ENCODE data around the gene DNAJA3.

DNAJA3 gene

DNA sequence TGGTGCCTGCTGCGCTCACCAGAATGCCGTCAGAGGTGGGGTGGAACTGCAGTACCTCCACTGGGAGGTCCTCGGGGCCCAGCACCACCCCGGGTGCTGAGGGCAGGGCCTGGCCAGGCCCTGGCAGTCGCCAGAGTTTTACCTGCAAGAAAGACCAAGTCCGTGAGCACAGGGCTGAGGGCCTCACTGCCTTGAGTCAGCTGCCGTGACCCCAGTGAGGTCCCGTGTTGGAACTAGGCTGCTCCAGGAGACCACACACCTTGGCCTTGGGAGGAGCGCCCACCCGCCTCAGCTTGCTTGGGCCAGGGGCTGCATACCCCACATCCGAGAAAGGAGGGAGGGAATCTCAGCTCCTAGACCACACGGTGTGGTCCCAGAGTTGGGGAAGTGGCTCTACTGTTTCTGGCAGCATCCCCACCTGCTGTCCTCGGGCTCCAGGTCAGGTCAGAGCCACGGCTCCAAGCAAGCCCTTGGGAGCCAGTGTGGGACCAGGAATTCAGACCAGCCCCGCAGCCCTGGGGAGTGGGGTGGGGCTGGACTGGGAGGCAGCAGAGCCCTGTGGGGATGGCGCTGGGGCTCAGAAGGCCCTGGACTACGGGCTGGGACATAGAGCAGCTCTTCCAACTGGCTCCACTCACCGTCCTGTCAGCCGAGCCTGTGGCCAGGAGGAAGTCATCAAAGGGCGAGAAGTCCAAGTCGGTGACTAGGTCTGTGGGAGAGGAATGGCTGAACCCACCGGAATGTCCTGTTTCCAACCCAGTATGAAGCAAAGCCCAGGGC lies 17.9 kb upstream of the DNAJA3 start:
- DNase-seq, result no peak

DNA sequence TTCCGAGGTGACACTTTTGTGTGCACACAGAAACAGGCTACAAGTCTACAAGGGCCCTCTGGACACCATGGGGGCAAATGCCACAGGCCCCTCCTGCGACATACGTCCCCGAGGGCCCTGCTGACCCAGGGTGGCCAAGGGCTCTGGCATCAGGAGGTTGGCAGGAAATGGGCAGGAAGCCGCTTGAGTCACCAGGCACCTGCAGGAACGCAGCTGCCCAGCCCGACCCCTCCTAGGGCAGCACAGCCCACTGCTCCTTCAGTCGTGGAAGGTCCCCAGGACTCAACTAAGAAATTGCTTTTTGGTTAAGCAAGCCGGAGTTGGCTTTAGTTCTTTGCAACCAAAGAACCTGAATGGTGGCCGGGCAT lies 17.4 kb upstream of the DNAJA3 start:
- DNase-seq, result no peak

DNA sequence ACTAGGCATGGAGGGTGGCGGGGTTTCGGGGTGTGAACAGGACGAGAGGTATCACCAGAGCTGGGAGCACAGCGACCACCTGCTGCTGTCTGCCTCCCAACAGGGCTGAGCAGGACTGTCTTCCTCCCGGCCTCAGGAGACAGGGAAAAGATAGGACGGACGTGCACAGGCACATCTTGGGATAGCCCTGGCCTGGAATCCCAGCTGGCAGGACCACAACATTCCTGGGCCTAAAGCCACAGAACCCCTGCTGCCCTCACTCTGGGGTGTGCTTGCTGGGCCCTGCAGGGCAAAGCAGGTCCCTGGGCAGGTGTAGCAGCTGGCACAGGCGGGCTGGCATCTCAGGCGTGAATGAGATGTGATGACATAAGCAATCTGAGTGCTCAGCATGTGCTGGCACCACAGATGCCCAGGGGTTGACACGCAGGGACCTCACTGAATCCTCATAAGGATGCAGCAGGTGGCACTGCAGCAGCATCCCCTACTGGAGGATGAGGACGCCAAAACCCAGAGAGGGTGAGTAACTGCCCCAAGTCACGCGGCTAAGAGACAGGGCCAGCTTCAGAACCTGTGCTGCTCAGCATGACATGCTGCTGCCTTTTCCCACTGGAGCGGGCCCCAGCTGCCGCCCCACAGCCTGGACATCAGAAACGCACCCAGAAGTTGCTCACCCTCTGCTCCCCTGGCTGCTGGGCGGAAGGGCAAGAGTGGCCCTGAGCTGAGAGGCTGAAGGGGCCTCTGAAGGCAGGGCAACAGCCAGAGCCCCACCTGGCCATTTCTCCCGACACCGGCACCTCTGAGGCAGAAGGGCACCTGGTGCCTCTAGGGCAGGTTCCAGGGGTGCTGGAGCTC lies 16.4 kb upstream of the DNAJA3 start:
- DNase-seq, result peak in 1 of 2 experiments; percentile 33

DNA sequence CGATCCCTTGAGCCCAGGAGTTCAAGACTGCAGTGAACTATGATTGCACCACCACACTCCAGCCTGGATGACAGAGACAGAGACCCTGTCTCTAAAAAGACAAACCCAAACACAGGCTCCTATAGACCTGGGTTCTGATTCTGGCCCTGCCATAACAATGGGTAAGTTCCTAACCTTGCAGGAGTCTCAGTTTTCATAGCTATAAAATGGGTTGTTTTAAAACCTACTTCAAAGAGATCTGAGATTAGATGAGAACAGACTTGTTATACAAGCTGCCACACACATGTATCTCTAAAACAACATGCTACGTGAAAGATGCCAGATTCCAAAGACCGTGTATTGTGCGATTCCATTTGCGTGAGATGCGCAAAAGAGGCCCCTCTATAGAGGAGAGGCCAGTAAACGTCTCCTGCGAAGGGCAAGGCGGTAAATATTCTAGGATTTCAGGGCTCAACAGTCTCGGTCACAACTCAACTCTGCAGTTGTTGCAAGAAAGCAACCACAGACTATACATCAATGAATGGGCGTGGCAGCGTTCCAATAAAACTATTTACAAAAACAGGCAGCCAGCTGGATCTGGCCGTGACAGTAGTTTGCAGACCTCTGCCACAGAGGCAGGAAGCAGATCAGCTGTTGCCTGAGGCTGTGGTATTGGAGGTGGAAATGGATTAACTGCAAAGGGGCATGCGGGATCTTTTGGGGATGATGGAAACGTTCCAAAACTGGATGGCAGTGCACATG lies 15.2 kb upstream of the DNAJA3 start:
- peak in 1 of 2 experiments; percentile 29 for DNase-seq

DNA sequence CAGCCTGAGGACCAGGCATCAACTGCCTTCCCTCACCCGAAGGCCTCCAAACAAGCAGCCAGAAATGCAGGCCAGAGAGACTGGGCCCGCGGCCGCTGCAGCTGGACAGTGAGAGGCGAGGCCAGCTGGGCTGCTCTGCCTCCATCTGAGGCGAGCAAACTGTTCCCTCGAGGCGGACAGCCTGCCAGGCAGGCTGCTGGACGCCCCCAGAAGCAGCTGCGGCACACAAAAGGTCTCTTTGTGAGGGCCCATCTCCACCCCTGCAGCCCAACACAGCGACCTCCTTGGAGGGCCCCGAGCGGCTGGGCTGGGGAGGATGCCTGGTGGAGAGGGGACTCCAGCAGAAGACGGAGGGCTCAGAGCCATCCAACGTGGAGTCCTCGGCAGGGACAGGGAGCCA lies 14.0 kb upstream of the DNAJA3 start:
- no peak for DNase-seq

DNA sequence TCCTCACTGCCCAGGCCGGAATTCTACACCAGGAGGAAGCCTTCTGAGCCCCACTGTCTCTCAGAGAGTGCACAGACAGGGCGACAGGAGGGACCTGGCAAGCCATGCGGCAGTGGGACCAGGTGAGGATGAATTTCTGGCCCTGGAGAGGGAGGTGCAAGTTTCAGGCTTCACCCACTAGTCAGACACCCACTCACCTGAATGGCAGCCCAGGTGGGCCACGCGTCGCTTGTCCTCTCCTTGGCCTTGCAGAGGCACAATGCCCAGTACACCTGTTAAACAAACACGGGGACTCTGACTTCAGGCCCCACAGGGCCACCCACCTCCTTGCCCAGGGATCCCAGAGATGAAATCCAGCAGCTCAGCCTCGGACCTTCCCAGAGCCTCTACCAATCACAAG lies 13.5 kb upstream of the DNAJA3 start:
- DNase-seq, result no peak

DNA sequence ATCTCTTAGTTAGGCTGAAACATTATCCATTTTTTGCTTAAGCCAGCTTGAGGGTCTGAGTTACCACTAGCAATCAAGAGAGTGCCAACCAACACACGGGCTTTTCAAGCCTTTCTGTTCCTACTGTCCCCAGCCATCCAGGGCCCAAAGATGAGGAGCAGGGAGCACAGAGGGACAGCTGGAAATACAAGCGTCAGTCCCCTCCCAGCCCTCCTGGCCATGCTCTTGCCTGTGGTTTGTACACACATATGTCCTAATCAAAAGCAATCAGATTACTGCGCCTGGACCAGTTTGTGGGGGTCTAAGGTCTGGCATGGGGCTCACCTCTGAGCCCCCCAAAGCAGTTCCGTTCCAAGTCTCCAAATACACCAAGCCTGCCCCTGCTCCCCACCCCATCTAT lies 12.8 kb upstream of the DNAJA3 start:
- no peak for DNase-seq

DNA sequence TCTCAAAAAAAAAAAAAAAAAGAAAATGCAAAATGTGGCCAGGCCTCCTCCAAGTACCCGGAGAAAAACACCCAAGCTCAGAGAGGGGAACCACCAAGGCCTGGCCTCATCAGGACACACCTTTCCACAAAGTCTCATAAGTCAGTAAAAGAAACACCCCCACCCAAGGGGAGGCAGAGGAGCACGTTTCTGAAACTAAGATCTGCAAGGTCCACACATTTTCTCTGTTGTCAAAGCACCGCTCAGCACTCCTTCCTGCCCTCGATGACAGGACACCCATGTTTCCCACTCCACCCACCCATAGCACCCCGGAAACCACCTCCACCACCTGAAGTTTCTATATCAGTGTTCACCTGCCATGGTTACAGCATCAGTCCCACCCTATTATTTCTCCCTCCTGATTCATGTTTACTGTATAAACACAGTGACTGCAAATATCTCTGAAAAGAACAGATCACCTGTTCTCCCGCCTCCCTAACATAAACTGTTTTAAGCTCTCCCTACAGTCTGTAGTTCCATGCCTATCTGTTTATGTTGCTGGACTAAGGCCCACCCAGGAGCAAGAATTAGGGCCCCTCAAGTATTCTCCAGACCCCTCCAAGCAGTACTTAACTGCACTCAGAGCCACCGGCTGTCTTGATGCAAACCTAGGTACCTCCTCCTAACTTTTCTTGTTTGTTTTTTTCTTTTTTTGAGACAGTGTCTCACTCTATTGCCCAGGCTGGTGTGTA lies 11.3 kb upstream of the DNAJA3 start:
- DNase-seq, result no peak

DNA sequence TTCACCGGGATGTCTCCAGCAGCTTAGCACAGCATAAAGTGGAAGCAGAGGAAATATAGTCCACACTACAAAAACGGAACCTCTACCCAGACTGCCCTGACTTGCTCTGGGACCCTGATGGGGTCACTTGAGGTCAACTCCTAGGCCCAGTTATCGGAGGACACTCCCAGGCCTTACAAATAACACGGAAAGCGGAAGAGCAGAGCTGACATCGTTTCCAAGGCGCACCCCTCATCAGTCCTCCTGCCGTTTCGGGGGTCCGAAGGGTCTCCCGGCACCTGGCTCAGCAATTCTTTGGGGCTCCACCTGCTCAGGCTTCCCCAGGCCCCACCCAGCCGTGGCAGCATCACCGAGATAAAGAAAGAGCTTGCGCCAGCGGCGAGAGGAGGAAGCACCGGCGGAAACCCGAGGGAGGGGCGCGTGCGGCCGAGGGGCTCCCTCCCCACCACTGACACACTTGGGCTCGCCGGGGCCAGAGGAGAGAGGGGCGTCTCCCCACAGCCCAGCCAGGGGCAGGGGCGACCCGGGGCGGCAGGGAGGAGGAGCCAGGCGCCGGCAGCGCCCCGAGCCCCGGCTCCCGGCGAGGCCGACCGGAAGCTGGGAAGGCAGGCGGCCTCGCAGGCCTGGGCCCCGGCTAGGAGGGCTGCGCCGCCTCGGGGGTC lies 10.0 kb upstream of the DNAJA3 start:
- peak in 1 of 2 experiments; percentile 34 for DNase-seq

DNA sequence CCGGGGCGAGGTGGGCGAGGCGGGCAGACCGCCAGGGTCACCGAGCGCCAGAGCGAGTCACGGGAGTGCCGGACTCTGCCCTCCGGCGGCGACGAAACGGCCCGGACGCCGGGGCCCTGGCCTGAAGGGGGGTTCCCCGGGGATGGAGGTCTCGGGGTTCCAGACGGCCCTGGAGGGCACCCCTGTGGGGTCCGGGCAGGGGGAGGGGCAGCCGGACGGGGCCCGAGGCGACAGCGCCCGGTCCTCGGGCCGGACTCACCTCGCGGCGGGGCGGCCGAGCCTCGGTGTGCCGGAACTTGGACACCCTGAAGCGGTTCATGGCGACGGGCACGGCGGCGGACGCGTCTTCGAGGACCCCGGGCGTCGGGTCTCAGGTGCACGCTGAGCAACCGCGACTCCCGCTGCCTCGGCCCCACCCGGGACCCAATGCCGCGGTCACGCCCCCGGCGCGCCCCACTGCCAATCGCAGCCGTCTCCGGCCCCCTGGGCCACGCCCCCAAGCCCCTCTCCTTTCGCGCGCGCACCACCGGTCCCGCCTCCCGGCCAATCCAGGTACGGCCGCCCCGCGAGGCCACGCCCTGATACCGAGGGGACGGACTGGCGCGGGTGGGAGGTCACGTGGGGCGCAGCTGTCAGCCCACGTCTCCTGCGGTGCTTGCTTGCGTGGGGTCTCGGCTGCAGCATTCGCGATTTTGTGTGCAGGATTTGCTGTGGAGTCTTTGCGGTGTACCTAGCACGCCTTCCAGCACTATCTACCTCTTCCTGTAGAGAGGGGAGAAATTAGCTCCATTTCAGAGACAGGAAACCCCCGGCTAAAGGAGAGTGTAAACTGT lies 9.3 kb upstream of the DNAJA3 start, which contains the start of gene CORO7:
TSS of gene CORO7 (minus strand) at position 397 of the 833 bp plus-strand sequence. CDS start at position 319, 78 bp downstream.
- peak; percentile 79 to 94 for DNase-seq

DNA sequence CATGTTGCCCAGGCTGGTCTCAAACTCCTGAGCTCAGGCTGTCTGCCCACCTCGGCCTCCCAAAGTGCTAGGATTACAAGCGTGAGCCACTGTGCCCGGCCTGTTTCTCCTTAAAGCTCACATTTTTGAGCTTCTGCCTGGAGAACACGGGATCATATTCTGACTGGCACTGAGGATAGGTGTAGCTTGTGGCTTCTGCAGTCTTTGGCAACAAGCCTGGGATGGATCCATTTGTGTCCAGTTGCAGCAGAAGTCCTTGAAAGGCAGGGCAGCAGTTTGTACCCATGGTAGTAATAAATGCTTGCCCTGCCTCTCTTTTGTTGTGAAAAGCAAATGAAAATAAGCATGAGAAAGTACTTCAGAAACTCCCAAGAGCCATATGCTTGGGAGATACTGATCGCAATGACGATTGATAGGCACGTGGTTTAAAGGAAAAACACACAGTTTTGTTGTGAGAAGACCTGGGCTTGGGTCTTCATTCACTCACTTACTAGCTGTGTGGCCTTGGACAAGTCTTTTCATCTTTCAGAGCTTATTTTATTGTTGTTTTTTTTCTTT lies 6.2 kb upstream of the DNAJA3 start:
- DNase-seq, result no peak

DNA sequence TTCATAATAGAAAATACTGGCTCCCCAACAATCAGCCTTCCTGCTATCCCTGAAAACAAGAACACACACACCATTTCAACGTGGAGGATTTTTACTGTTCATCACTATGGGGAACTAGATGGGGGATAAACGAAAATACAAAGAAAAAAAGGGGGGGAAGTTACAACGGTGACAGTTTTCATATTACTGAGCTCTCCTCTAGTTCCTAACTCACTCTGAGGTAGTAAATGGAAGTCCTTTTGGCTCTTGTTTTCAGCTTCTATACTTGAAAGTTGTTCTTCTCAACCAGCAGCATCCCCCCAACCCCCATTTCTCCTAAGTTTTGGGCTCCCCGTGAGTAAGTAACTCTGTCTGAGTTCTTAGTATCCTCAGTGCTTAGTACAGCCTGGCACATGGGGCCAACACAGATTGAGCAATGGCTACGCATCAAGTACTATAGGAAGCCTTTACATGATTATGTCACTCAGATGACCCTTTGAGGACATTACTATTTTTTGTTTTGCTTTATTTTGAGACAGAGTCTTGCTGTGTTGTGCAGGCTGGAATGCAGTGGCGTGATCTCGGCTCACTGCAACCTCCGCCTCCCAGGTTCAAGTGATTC lies 5.1 kb upstream of the DNAJA3 start:
- DNase-seq, result no peak

DNA sequence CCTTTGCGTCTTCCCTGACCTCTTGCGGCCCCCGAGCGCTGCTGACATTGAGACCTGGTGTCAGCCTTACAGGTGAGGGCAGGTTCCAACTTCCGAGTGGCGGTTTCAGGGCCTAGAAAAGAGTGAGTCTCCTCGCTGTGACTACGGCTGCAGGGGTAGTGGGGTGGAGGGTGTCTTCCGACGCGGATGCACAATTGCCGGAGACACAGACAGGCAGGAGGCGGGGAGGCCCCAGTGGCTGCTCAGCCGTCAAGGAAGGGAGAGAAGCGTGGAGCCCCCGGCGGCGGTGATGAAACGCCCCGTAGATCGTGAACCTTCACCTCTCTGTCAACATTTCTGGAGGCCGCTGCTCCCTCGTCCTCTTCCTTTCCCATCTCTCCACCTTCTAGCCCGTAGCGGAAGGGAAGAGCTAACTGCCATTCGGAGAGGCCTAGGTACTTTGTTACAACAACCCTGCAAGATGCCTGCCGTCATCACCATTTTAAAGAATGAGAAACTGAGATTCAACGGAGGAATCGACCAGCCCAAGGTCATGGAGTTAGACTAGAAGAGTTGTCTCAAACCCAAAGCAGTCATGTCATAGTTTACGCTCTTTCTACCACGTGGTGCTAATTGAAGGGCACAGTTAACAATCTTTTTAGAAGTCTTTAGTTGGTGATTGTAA lies 485 bp downstream of the DNAJA3 start:
- DNase-seq, result no peak

DNA sequence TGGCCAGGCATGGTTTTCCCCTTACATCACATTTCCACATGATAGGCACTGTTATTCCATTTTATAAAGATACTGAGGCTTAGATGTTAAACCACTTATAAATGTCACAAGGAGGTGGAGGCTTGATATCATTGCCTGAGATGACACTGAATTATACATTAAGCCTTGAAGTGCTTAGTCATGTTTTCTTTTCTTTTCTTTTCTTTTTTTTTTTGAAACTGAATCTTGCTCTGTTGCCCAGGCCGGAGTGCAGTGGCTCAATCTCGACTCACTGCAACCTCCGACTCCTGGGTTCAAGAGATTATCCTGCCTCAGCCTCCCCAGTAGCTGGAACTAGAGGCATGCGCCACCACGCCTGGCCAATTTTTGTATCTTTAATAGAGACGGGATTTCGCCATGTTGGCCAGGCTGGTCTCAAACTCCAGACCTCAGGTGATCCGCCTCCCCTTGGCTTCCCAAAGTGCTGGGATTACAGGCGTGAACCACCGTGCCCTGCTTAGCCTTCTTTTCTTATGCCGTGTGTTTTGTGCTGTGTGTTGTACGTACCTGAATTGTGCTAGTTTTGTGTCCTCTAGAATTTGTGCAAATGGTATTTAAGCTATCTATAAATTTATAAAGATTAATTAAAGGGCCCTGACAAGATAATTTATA lies 1.2 kb downstream of the DNAJA3 start:
- DNase-seq, result no peak

DNA sequence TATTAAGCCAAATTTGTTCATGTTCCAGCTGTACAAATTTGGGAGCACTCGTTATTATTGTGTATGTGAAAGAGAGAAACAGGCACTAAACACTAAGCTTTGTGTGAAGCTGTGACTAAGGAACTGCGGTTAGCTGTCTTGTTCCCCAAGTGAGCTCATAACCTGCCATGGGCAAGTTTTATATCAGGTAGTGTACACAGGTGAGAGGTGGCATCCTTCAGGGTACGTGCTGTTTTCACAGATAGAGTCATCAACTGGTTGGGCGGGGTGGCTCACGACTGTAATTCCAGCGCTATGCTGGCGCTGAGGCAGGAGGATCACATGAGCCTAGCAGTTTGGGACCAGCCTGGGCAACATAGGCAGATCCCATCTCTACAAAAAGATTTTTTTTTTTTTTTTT lies 2.8 kb downstream of the DNAJA3 start:
- no peak for DNase-seq

DNA sequence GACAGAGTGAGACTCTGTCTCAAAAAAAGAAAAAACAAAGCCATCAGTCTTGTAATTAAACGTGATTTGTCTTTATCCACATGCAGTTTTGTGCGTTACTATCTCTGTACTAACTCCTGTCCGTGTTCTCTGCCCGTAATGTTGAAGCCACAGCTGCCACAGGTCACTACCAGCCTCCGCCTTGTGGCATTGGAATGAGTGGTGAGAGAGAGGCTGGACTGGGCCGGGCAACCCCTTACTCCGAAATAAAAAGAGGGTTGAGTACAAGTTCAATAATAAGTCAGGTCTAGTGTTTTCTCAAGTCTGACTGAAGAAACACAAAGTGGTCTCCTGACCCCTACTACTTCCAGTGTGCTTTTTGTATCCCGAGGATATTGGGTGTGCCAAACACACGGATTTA lies 5.4 kb downstream of the DNAJA3 start:
- no peak for DNase-seq

DNA sequence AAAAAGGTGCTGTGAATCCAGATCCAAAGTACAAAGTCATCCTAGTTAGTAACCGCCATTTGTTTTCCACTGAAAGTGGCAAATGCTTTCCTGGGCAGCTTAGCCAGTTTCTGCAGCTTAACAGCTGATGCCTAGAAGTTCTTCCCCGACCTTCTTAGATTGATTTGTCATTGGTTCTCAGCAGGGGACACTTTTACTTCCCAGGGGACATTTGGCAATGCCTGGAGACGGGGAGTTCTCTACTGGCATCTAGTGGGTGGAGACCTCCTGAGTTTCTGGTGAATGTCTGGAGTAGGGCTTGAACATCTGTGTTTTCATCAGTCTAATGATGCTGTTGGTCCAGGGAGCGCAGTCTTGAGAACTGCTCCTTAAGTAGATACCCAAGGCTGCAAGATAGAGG lies 7.6 kb downstream of the DNAJA3 start:
- DNase-seq, result no peak

DNA sequence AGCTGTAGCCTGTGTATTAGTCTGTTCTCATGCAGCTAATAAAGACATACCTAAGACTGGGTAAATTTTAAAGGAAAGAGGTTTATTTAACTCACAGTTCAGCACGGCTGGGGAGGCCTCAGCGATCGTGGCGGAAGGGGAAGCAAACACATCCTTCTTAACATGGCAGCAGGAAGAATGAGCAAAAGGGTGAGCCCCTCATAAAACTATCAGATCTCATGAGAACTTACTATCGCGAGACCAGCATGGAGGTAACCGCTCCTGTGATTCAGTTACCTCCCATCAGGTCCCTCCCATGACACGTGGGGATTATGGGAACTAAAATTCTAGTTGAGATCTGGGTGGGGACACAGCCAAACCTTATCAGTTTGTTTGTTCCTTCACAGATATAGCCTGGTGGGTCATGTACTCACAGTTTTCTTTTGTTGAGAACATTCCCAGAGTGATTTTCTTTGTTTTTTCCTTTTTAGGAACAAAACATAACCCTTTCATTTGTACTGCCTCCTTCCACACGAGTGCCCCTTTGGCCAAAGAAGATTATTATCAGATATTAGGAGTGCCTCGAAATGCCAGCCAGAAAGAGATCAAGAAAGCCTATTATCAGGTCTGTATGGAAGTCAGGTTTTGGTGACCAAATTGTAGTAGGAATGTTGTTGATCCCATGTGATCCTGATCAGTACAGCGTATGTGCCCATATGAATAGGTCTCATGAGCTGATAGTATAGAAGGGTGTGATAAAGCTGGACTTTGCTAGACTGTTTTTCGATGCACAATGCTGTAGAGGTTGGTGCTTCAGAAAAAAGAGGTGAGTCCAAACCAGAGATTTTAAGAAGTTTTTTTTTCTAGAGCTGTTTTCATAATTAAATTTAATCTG lies 8.5 kb downstream of the DNAJA3 start:
- no peak for DNase-seq
